ENCODE data around the gene IFI16.

- no peak for TF ChIP-seq CTCF (IDR thresholded peaks at IDR 0.05)
- no peak for TF ChIP-seq POLR2A (IDR thresholded peaks at IDR 0.05)
Measured at GRCh38 chr1:159071970-159072582, 62.4 kb downstream of the IFI16 start.
